ENCODE data around the gene TTC7B. TPM values are rescaled to one million over a fixed set of nuclear protein-coding genes. Genes with fewer than 3 reads are reported as not detected.
A peak's percentile ranks its signal among the peaks of the same experiment; 100 is the strongest.
"Not testable (repeated sequence)": the region's sequence is repeated elsewhere in the genome, so short reads cannot be mapped to it uniquely, and the experiment has no call there.

TTC7B gene
- total and polyA plus RNA-seq, 7 donors, result 18.9 to 97.0 (median 59.0) TPM

- 84 to 87% (median 85%) methylated on average over 7 of the region's 7 CpGs for WGBS, 3 donors
- TF ChIP-seq CTCF (IDR thresholded peaks at IDR 0.05), result no peak
- Histone ChIP-seq H3K9me3 (no peaks in the 10 kb centered on the region), H3K36me3 (ENCODE audit: insufficient read depth in 1 of 2, low read depth in 1 of 2) (no peaks in the 10 kb centered on the region), H3K4me1 (no peaks in the 10 kb centered on the region), H3K27ac (no peak overlapping the region), H3K4me3 (no peak overlapping the region), H3K27me3 (ENCODE audit: insufficient read depth in 3 of 3, low read length in 2 of 3) (no peaks in the 10 kb centered on the region)
- no peak for DNase-seq
- intact Hi-C loops (cut with DNase I), result no loop called here
- ATAC-seq, result no peak
These were observed 285.7 kb downstream of the TTC7B start for GRCh38 chr14:90530523-90530922.

- Histone ChIP-seq H3K36me3 (ENCODE audit: insufficient read depth in 1 of 2, low read depth in 1 of 2) (no peaks in the 10 kb centered on the region), H3K27me3 (ENCODE audit: insufficient read depth in 3 of 3, low read length in 2 of 3) (no peaks in the 10 kb centered on the region), H3K4me3 (no peak overlapping the region), H3K9me3 (no peaks in the 10 kb centered on the region), H3K27ac (no peak overlapping the region), H3K4me1 (peaks cover 2% of the 10 kb centered on the region)
- DNase-seq, result no peak
- 97% methylated on average over 6 of the region's 6 CpGs for WGBS, 3 donors
- TF ChIP-seq CTCF (IDR thresholded peaks at IDR 0.05), result no peak
- ATAC-seq, result no peak
- intact Hi-C loops (cut with DNase I), result no loop called here
These were observed 288.3 kb downstream of the TTC7B start for GRCh38 chr14:90527978-90528377.

GRCh38 chr14:90526536-90526935, 289.7 kb downstream of the TTC7B start:
- H3K27ac ChIP-seq; H3K9me3 ChIP-seq; DNase-seq; H3K4me3 ChIP-seq; H3K36me3 ChIP-seq (ENCODE audit: insufficient read depth in 1 of 2, low read depth in 1 of 2); intact Hi-C loops (cut with DNase I); H3K27me3 ChIP-seq (ENCODE audit: insufficient read depth in 3 of 3, low read length in 2 of 3); ATAC-seq: not testable (repeated sequence)
- 74 to 85% (median 83%) methylated on average over 8 of the region's 8 CpGs for WGBS, 3 donors
- peaks cover 14% of the 10 kb centered on the region for H3K4me1 ChIP-seq

GRCh38 chr14:90525353-90526028, 290.7 kb downstream of the TTC7B start:
- WGBS, 3 donors, result 83 to 87% (median 84%) methylated on average over 27 to 29 of the region's 42 CpGs
- ATAC-seq, result peak; percentile 29 to 46 (median 39)
- H3K27me3 ChIP-seq (ENCODE audit: insufficient read depth in 3 of 3, low read length in 2 of 3); H3K36me3 ChIP-seq (ENCODE audit: insufficient read depth in 1 of 2, low read depth in 1 of 2); H3K9me3 ChIP-seq; H3K4me3 ChIP-seq; H3K27ac ChIP-seq; intact Hi-C loops (cut with DNase I); DNase-seq: not testable (repeated sequence)
- peaks cover 21% of the 10 kb centered on the region for H3K4me1 ChIP-seq

GRCh38 chr14:90523961-90524875, 292.0 kb downstream of the TTC7B start:
- DNase-seq, result no peak
- peaks cover 21% of the 10 kb centered on the region for H3K4me1 ChIP-seq

More at GRCh38 chr14:90523961-90524875, 292.0 kb downstream of the TTC7B start:
- Histone ChIP-seq H3K9me3 (no peaks in the 10 kb centered on the region), H3K36me3 (ENCODE audit: insufficient read depth in 1 of 2, low read depth in 1 of 2) (no peaks in the 10 kb centered on the region), H3K4me3 (no peak overlapping the region), H3K27me3 (ENCODE audit: insufficient read depth in 3 of 3, low read length in 2 of 3) (no peaks in the 10 kb centered on the region), H3K27ac (no peak overlapping the region)
- intact Hi-C loops (cut with DNase I), result no loop called here
- no peak for TF ChIP-seq CTCF (IDR thresholded peaks at IDR 0.05)
- ATAC-seq, result no peak
- 70 to 81% (median 75%) methylated on average over 18 of the region's 18 CpGs for WGBS, 3 donors

Measured in psoas muscle (tissue), 8 donors.